HCT116 (cell line): ENCODE results near the gene ADAMTS4. TPM values are rescaled to one million over a fixed set of nuclear protein-coding genes. Genes with fewer than 3 reads are reported as not detected.

Source experiments
- ATAC-seq: fragments of 200-7000 bp; cut with Tn5 transposase; 2 replicates; pipeline ENCODE4 v1.9.1; 2020; ENCODE audit warnings: mild to moderate bottlenecking, moderate library complexity
- BruUV-seq: library from RNA; stranded (reverse); fragments of 400-500 nt; replicated peaks from 2 replicates; lab custom pipeline; 2021; lab: Mats Ljungman, UMichigan
- CTCF ChIA-PET: fragments of 300-600 bp; sonication (Branson Sonifier 250); formaldehyde crosslinking; loops from one replicate; lab custom pipeline; 2021; ENCODE audit warnings: antibody characterized with exemption; lab: Charles Lee
- POLR2A ChIA-PET: fragments of 300-600, 350-600 bp; sonication (Branson Sonifier 250); formaldehyde crosslinking; loops from one replicate; lab custom pipeline; 2021; ENCODE audit warnings: antibody characterized with exemption; lab: Charles Lee
- RAD21 ChIA-PET, 2 experiments: fragments of 300-600 bp; sonication (Branson Sonifier 250); formaldehyde crosslinking; loops; one replicate each; lab custom pipeline; 2023; ENCODE audit warnings: low total read pairs in 2 of 2; ENCODE audit not compliant: uncharacterized antibody in 2 of 2, unreplicated experiment in 2 of 2, low non-redundant PET in 1 of 2; lab: Charles Lee
- DNase-seq: peaks from one replicate; pipeline ENCODE4 v3.0.0-alpha.2; 2010; ENCODE audit warnings: low read depth, low spot score
- H2AFZ ChIP-seq: fragments of 200-600 bp; shearing (Covaris generic), sonication (generic); 2 replicates; pipeline ENCODE4 v1.6.1; 2017; ENCODE audit warnings: low read depth, mixed run types, mixed read lengths, antibody characterized with exemption, low read length; ENCODE audit not compliant: poor library complexity, severe bottlenecking
- H3K27ac ChIP-seq: 2 replicates; pipeline ENCODE4 v1.5.1; 2012; ENCODE audit warnings: low read depth, low read length
- H3K27me3 ChIP-seq: fragments of 200-600 bp; sonication (generic); 2 replicates; pipeline ENCODE4 v1.6.1; 2016; ENCODE audit warnings: mixed run types, low read length, mixed read lengths; ENCODE audit not compliant: insufficient read depth
- H3K36me3 ChIP-seq, 2 experiments: fragments of 200-500 bp in 1 of 2; fragments of 200-600 bp in 1 of 2; sonication (Bioruptor generic) in 1 of 2; sonication (generic) in 1 of 2; 2 replicates each; pipeline versions ENCODE4 v1.5.1 to v1.6.1; 2014 to 2016; ENCODE audit warnings: low read length in 2 of 2, inconsistent platforms in 1 of 2, mixed read lengths in 1 of 2, mixed run types in 1 of 2; ENCODE audit not compliant: insufficient read depth in 2 of 2, control insufficient read depth in 1 of 2
- H3K4me1 ChIP-seq, 2 experiments: fragments of 200-600 bp in 1 of 2; sonication (generic) in 1 of 2; 2 replicates each; pipeline versions ENCODE4 v1.5.1 to v1.6.1; 2012 to 2017; ENCODE audit warnings: low read length in 2 of 2, inconsistent platforms in 1 of 2, mild to moderate bottlenecking in 1 of 2, mixed read lengths in 1 of 2, mixed run types in 1 of 2, moderate library complexity in 1 of 2; ENCODE audit not compliant: insufficient read depth in 2 of 2, control insufficient read depth in 1 of 2
- H3K4me2 ChIP-seq: fragments of 200-600 bp; sonication (generic); 2 replicates; pipeline ENCODE4 v1.6.1; 2017; ENCODE audit warnings: mixed run types, low read length, mixed read lengths
- H3K4me3 ChIP-seq, 2 experiments: fragments of 200-600 bp in 1 of 2; sonication (generic) in 1 of 2; replicated peaks in 1 of 2; 2 replicates each; pipeline ENCODE4 v1.5.1; 2011 to 2016; ENCODE audit warnings: low read length in 2 of 2, control low read depth in 1 of 2, low read depth in 1 of 2, mild to moderate bottlenecking in 1 of 2, mixed read lengths in 1 of 2, mixed run types in 1 of 2
- H3K79me2 ChIP-seq: fragments of 200-600 bp; sonication (generic); 2 replicates; pipeline ENCODE4 v1.6.1; 2017; ENCODE audit warnings: mild to moderate bottlenecking, mixed run types, low read length, moderate library complexity, mixed read lengths; ENCODE audit not compliant: insufficient read depth
- H3K9ac ChIP-seq: fragments of 200-600 bp; sonication (generic); 2 replicates; pipeline ENCODE4 v1.6.1; 2016; ENCODE audit warnings: low read length, mixed read lengths
- H3K9me2 ChIP-seq: fragments of 200-600 bp; sonication (generic), shearing (Covaris generic); 2 replicates; pipeline ENCODE4 v1.6.1; 2017; ENCODE audit warnings: mixed run types, mild to moderate bottlenecking, moderate library complexity; ENCODE audit not compliant: insufficient read depth
- H3K9me3 ChIP-seq, 2 experiments: fragments of 200-500 bp in 1 of 2; fragments of 200-600 bp in 1 of 2; sonication (Bioruptor generic) in 1 of 2; sonication (generic) in 1 of 2; 2 replicates each; pipeline ENCODE4 v1.6.1; 2014 to 2017; ENCODE audit warnings: low read length in 2 of 2, mixed read lengths in 2 of 2, inconsistent platforms in 1 of 2, low read depth in 1 of 2, mild to moderate bottlenecking in 1 of 2, mixed run types in 1 of 2, moderate library complexity in 1 of 2; ENCODE audit not compliant: control insufficient read depth in 1 of 2, insufficient read depth in 1 of 2
- H4K20me1 ChIP-seq: fragments of 200-600 bp; sonication (generic), shearing (Covaris generic); 2 replicates; pipeline ENCODE4 v1.6.1; 2017; ENCODE audit warnings: mixed run types, mild to moderate bottlenecking, moderate library complexity; ENCODE audit not compliant: insufficient read depth
- ATF3 ChIP-seq: IDR thresholded peaks from 2 replicates; pipeline ENCODE4 v1.6.1; 2012
- CBX3 ChIP-seq: IDR thresholded peaks from 2 replicates; pipeline ENCODE4 v1.6.1; 2012; ENCODE audit warnings: low read depth
- CEBPB ChIP-seq: IDR thresholded peaks from 2 replicates; pipeline ENCODE4 v1.6.1; 2012; ENCODE audit warnings: low read depth
- EGR1 ChIP-seq: IDR thresholded peaks from 2 replicates; pipeline ENCODE4 v1.6.1; 2012; ENCODE audit warnings: low read depth
- EZH2 ChIP-seq: fragments of 200-600 bp; sonication (generic); IDR thresholded peaks from 2 replicates; pipeline ENCODE4 v1.6.1; 2017; ENCODE audit warnings: antibody characterized with exemption, mixed run types
- EZH2phosphoT487 ChIP-seq: fragments of 200-600 bp; IDR thresholded peaks from 2 replicates; pipeline ENCODE4 v1.6.1; 2018; ENCODE audit warnings: antibody characterized with exemption, borderline replicate concordance
- FOSL1 ChIP-seq: IDR thresholded peaks from 2 replicates; pipeline ENCODE4 v1.6.1; 2012; ENCODE audit warnings: low read depth
- MAX ChIP-seq: IDR thresholded peaks from 2 replicates; pipeline ENCODE4 v1.6.1; 2012
- REST ChIP-seq: IDR thresholded peaks from 2 replicates; pipeline ENCODE4 v1.6.1; 2012; ENCODE audit warnings: low read depth
- SIN3A ChIP-seq: IDR thresholded peaks from 2 replicates; pipeline ENCODE4 v1.6.1; 2012; ENCODE audit warnings: low read depth
- SP1 ChIP-seq: IDR thresholded peaks from 2 replicates; pipeline ENCODE4 v1.6.1; 2012; ENCODE audit warnings: low read depth
- SRF ChIP-seq: IDR thresholded peaks from 2 replicates; pipeline ENCODE4 v1.6.1; 2012; ENCODE audit warnings: low read depth
- TCF7L2 ChIP-seq: IDR thresholded peaks from 2 replicates; pipeline ENCODE4 v1.7.0; 2011; ENCODE audit warnings: borderline replicate concordance, inconsistent platforms; ENCODE audit not compliant: insufficient read depth, insufficient read length; ENCODE audit errors: extremely low read depth
- YY1 ChIP-seq: IDR thresholded peaks from 2 replicates; pipeline ENCODE4 v1.6.1; 2011; ENCODE audit warnings: low read length, low read depth, moderate library complexity, mild to moderate bottlenecking; ENCODE audit not compliant: insufficient replicate concordance; ENCODE audit errors: extremely low read depth
- ZBTB33 ChIP-seq: IDR thresholded peaks from 2 replicates; pipeline ENCODE4 v1.6.1; 2011; ENCODE audit warnings: mild to moderate bottlenecking, low read length, moderate library complexity; ENCODE audit not compliant: insufficient replicate concordance; ENCODE audit errors: extremely low read depth
- ZFX ChIP-seq: fragments of 450-650 bp; IDR thresholded peaks from 2 replicates; pipeline ENCODE4 v1.6.1; 2017
- ZNF274 ChIP-seq: fragments of 200-500 bp; sonication (Bioruptor generic); IDR thresholded peaks from 2 replicates; pipeline ENCODE4 v1.6.1; 2014; ENCODE audit warnings: mild to moderate bottlenecking, low read depth, low read length, inconsistent platforms
- intact Hi-C: fragments of 100-400 bp; cut with micrococcal nuclease; formaldehyde crosslinking; loops from 2 replicates; pipeline ENCODE4 v1.10.0; 2022
- total RNA-seq: library from RNA; stranded (reverse); gene quantifications from one replicate; pipeline ENCODE4 v1.2.1, GENCODE V29; 2021; ENCODE audit not compliant: unreplicated experiment

Gene ADAMTS4
- total RNA-seq, 1 experiment from 2014 or later = not detected

- no TSS peak for BruUV-seq
- intact Hi-C loops = no loop called here
- H3K9me3 ChIP-seq = no peaks in the 10 kb centered on the region
- H3K27me3 ChIP-seq = no peaks in the 10 kb centered on the region
- CTCF ChIA-PET = no interaction called here
- no peak overlapping the region for H3K27ac ChIP-seq
- RAD21 ChIA-PET = no interaction called here
- no peak overlapping the region for H2AFZ ChIP-seq
- H3K9ac ChIP-seq = no peak overlapping the region
- no peaks in the 10 kb centered on the region for H4K20me1 ChIP-seq
- H3K9me2 ChIP-seq = no peaks in the 10 kb centered on the region
- H3K4me1 ChIP-seq = peaks cover 10 to 47% of the 10 kb centered on the region in 2 experiments; a peak in 3 of 4 replicates
- H3K79me2 ChIP-seq = peaks cover 11% of the 10 kb centered on the region; the same call in 1 of the 2 replicates
- ATAC-seq (no peak), DNase-seq (no peak)
- peaks cover 8 to 26% of the 10 kb centered on the region in 2 experiments; a peak in 2 of 4 replicates for H3K36me3 ChIP-seq
- H3K4me3 ChIP-seq = no peak overlapping the region
- POLR2A ChIA-PET = no interaction called here
- no peak overlapping the region for H3K4me2 ChIP-seq
- TF ChIP-seq EZH2phosphoT487 (no peak), SRF (no peak), TCF7L2 (no peak), SP1 (no peak), ZNF274 (no peak), SIN3A (no peak), MAX (no peak), FOSL1 (no peak), CBX3 (no peak), YY1 (no peak), REST (no peak), EZH2 (no peak), ZBTB33 (no peak), ATF3 (no peak), CEBPB (no peak), ZFX (no peak), EGR1 (no peak)
Observed at GRCh38 chr1:161162806-161163205, 36.0 kb downstream of the ADAMTS4 start.
